Neuron (in vitro differentiated cells): Measurements from ENCODE around the gene TMEM115.

Source experiments
- H2AFZ ChIP-seq: one replicate; pipeline ENCODE4 v1.6.1; 2013; ENCODE audit warnings: low read depth, mild to moderate bottlenecking, inconsistent platforms, low read length, moderate library complexity
- H3K27me3 ChIP-seq: one replicate; pipeline ENCODE4 v1.6.1; 2013; ENCODE audit warnings: low read length; ENCODE audit not compliant: insufficient read depth
- H3K36me3 ChIP-seq: one replicate; pipeline ENCODE4 v1.6.1; 2013; ENCODE audit warnings: low read length; ENCODE audit not compliant: insufficient read depth
- H3K4me1 ChIP-seq: one replicate; pipeline ENCODE4 v1.6.1; 2013; ENCODE audit warnings: low read length; ENCODE audit not compliant: insufficient read depth
- H3K4me3 ChIP-seq: 2 replicates; pipeline ENCODE4 v1.5.1; 2013; ENCODE audit warnings: mild to moderate bottlenecking, low read length, moderate library complexity
- H3K9me3 ChIP-seq: one replicate; pipeline ENCODE4 v1.6.1; 2013; ENCODE audit warnings: low read length

TMEM115 gene

GRCh38 chr3:50355829-50356552, 3.3 kb downstream of the TMEM115 start:
- H3K4me3 ChIP-seq: peak overlapping the region; percentile 80
- no peaks in the 10 kb centered on the region for H3K27me3 ChIP-seq
- H3K36me3 ChIP-seq: peaks cover 40% of the 10 kb centered on the region

DNA sequence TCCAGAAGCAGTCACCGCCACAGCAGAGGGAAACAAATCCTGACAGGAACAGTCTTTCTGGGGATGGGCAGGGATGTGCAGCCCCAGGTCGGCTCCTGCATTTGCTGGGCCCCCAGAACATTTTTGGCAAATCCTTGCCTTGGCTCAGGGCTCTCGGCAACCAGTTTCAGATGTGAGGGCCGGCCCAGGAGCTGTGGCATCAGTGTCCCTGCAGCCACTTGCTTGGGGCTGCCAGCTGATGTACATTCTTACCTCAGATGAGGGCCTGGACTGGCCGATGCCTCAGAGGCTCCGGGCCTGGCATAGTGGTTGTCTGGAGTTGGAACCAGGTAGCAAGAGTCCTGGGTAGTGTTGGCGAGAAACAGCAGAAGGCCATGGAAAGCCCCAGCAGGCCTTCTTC, 4.5 kb downstream of the TMEM115 start:
- Histone ChIP-seq H2AFZ (no peak overlapping the region), H3K36me3 (peaks cover 40% of the 10 kb centered on the region), H3K27me3 (no peaks in the 10 kb centered on the region), H3K4me3 (no peak overlapping the region), H3K4me1 (peaks cover 44% of the 10 kb centered on the region), H3K9me3 (no peaks in the 10 kb centered on the region)

More at GRCh38 chr3:50355829-50356552, 3.3 kb downstream of the TMEM115 start:
- Histone ChIP-seq H2AFZ (no peak overlapping the region), H3K9me3 (no peaks in the 10 kb centered on the region), H3K4me1 (peaks cover 38% of the 10 kb centered on the region)

DNA sequence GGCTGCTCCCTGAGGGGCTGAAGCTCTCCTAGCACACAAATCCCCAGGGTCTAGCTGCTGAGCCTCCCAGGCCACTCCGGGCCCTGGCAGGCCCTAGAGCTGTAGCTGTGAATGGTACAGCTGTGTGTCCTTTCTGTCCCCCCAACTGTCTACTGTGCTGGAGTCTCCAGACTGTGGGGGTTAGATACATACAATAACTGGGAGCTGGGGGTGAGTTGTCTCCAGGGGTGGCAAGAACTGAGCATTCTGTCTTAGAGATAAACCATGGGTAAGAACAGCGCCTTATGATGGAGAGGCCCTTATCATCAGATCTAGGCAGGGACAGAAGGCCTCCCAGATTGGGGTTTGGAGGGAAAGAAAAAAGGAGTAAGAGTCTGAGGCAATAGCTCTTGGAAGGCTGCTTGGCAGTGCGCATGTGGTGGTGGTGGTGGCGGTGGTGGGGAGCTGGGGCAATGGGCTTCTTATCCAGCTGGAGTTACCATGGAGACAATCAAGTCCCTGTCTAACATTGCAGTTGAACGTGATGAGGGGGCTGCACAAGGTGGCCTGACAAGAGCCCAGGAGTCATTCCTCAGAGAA, 5.0 kb downstream of the TMEM115 start:
- H3K36me3 ChIP-seq: peaks cover 40% of the 10 kb centered on the region
- no peak overlapping the region for H3K4me3 ChIP-seq
- H3K27me3 ChIP-seq: no peaks in the 10 kb centered on the region
- H3K9me3 ChIP-seq: no peaks in the 10 kb centered on the region
- no peak overlapping the region for H2AFZ ChIP-seq
- H3K4me1 ChIP-seq: peaks cover 47% of the 10 kb centered on the region

DNA sequence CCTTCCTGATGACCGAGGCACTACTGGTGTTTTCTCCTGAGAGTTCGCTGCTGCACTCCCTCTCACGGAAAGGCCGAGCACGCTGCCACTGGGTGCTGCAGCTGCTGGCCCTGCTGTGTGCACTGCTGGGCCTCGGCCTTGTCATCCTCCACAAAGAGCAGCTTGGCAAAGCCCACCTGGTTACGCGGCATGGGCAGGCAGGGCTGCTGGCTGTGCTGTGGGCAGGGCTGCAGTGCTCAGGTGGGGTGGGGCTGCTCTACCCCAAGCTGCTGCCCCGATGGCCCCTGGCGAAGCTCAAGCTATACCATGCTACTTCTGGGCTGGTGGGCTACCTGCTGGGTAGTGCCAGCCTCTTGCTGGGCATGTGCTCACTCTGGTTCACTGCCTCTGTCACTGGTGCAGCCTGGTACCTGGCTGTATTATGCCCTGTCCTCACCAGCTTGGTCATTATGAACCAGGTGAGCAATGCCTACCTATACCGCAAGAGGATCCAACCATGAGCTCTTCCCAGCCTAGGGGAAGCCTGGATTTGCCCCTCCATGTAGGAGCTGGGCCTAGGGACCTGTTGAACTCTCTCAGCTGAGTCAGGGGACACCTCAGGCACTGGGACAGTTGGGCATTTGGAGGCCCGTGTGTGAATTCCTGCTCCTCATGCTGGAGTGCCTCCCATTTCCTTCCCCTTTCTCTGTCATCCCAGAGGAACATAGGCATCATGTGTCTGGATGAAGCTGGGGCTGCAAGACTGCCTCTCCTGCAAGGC, 5.9 kb downstream of the TMEM115 start:
- no peaks in the 10 kb centered on the region for H3K27me3 ChIP-seq
- no peaks in the 10 kb centered on the region for H3K9me3 ChIP-seq
- H3K4me3 ChIP-seq: no peak overlapping the region
- peaks cover 43% of the 10 kb centered on the region for H3K36me3 ChIP-seq
- H3K4me1 ChIP-seq: peaks cover 45% of the 10 kb centered on the region
- no peak overlapping the region for H2AFZ ChIP-seq

- Histone ChIP-seq H3K36me3 (peaks cover 40% of the 10 kb centered on the region), H3K9me3 (no peaks in the 10 kb centered on the region), H3K4me1 (peaks cover 39% of the 10 kb centered on the region), H3K4me3 (no peak overlapping the region), H2AFZ (no peak overlapping the region), H3K27me3 (no peaks in the 10 kb centered on the region)
Observed at GRCh38 chr3:50352781-50353180, 6.5 kb downstream of the TMEM115 start.

- H3K9me3 ChIP-seq: no peaks in the 10 kb centered on the region
- H2AFZ ChIP-seq: no peak overlapping the region
- H3K4me1 ChIP-seq: peaks cover 27% of the 10 kb centered on the region
- no peaks in the 10 kb centered on the region for H3K27me3 ChIP-seq
- peak overlapping the region; percentile 69 for H3K4me3 ChIP-seq
- H3K36me3 ChIP-seq: peaks cover 39% of the 10 kb centered on the region
Observed at GRCh38 chr3:50351323-50351697, 8.0 kb downstream of the TMEM115 start.

DNA sequence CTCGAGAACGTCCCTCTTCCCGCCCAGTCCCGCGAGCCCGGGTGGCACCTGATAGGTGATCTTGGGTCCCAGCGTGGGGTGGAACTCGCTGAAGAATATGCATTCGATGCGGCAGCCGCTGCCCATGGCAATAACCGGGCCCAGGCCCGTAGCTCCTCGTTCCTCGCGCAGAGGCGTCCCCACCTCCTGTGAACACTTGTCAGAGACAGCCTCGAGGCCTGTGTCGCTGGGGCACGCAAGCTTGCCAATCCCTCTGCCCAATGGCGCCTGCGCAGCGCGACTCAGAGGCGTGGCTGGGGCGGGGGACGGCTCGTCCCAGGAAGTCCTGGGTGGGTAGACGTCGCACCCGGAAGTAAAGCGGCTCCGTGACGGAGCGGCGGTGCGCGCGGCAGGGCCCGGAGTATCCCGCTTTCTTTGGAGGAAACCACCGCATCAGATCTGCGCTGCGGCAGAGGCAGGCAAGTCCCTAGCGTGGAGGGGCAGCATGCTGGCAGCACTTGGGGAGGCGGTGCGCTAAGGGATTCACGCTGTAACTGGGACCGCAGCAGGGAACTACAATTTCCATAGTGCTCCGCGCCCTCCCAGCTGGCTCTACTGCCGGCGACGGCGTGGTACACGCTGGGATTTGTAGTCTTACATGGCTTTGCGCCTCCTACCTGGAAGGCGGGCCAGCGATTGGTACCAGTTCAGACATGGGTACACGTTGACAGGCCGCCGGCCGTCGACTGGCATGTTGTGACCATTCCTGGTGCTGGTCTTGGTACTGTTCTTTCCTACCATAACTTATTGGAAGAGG, 8.6 kb downstream of the TMEM115 start, which contains the start of the genes CYB561D2 and NPRL2:
TSS of gene CYB561D2 (plus strand) at position 336 of the 796 bp plus-strand sequence. CDS start 572 bp downstream, outside the sequence.
TSS of gene NPRL2 (minus strand) at position 249 of the 796 bp plus-strand sequence. CDS start at position 126, 123 bp downstream.
- Histone ChIP-seq H3K4me3 (peak within 1 kb of the TSS; percentile 69), H3K27me3 (no peaks in the 10 kb centered on the region), H3K9me3 (no peaks in the 10 kb centered on the region), H2AFZ (peak within 1 kb of the TSS; percentile 18), H3K36me3 (peaks cover 35% of the 10 kb centered on the region), H3K4me1 (peaks cover 21% of the 10 kb centered on the region)

DNA sequence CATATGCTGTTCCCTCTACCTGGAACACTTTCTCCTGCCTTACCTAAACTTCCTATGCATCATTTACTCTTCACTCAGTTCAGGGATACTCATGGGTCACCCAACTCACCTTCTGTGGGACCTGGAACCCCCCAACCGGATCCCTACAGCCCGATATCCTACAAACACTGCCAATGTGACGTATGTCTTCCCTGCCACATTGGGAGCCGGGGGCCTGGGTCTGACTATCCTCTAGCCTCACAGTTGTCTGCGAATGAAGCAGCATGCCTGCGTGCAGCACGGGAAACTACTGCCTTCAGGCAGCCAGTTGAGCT, 9.2 kb downstream of the TMEM115 start:
- Histone ChIP-seq H2AFZ (peak overlapping the region; percentile 18), H3K27me3 (peaks cover 2% of the 10 kb centered on the region), H3K4me3 (peak overlapping the region; percentile 69), H3K36me3 (peaks cover 29% of the 10 kb centered on the region), H3K4me1 (peaks cover 20% of the 10 kb centered on the region), H3K9me3 (no peaks in the 10 kb centered on the region)

DNA sequence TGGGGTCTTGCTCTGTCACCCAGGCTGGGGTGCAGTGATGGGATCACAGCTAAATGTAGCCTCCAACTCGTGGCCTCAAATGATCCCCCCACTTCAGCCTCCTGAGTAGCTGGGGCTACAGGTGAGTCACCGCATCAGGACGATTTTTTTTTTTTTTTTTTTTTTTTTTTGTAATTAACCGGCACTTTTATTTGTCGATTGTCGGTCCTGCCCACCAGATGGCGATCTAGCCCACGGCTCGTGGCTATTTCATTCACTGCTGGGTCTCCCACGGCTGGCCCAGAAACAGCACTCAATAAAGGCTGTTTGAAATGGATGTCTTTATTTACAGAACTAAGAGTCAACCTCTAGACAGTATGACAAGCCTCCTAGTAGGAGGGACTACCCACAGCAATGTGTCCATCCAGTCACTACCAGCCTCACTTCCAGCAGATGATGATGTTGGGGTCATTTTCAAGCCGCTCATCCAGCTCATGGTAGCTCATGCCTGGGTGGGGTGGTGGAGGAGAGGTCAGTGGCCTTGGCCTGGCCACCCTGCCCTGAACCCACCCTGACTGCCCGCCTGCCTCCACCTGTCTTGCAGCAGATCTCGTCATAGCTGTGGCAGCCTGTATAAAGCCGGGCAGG, 12.0 kb downstream of the TMEM115 start:
- Histone ChIP-seq H3K9me3 (peaks cover 5% of the 10 kb centered on the region), H3K4me1 (peaks cover 20% of the 10 kb centered on the region), H2AFZ (no peak overlapping the region), H3K27me3 (peaks cover 26% of the 10 kb centered on the region), H3K4me3 (no peak overlapping the region), H3K36me3 (peaks cover 10% of the 10 kb centered on the region)

DNA sequence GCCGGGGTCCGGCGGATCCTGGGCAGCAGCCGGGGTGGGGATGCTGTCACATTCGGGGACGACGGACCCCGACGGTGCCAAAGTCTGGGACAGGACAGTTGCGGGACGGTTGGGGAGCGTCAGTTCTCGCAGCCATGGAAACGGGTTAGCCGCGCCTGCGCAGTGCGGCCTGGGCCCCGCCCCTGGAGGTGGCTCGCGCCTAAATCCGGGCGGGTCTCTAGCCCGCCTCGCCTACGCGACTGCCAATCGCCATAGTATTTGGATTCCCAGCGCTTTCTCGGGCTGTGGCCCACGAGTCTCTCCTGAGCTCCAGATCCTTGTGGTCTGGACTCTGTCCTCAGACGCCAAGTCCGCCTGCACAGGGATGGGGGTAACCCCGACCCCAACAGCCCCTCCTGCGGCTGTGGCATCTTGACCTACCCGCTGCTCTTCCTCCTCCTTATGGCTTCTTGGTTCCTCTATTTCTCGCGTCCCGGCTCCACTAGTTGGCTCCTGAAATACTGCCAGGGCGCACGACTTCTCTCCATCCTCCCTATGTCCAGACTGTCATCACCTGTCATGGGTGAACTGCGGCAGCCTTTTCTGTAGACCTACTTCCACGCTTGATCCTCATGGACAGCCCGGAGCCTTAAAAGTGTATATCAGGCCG, 13.6 kb downstream of the TMEM115 start, which contains the start of gene ZMYND10:
TSS of gene ZMYND10 (minus strand) at position 147 of the 649 bp plus-strand sequence. CDS start 153 bp downstream, outside the sequence.
- Histone ChIP-seq H3K27me3 (peaks cover 41% of the 10 kb centered on the region), H3K9me3 (peaks cover 5% of the 10 kb centered on the region), H3K4me3 (peak within 1 kb of the TSS; percentile 10), H2AFZ (no peak within 1 kb of the TSS), H3K4me1 (peaks cover 12% of the 10 kb centered on the region), H3K36me3 (peaks cover 10% of the 10 kb centered on the region)

DNA sequence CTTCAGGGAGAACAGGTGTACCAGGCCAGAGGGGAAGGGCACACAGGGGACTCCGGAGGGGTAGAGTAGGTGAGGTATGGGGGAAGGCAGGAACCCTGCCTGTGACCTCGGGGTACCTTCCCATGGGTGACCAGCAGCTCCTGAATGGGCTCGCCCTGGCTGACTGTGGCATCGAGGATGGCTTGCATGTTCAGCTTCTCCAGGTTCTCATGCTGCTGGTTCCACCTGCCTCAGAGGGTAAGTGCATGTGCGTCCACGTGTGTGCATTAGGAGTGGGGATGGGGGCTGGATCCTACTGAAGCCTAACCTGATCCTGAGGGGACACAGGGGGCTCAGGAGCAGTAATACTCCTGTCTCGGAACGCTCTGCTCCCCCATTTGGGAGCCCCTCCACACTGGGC, 14.3 kb downstream of the TMEM115 start:
- peaks cover 10% of the 10 kb centered on the region for H3K36me3 ChIP-seq
- H2AFZ ChIP-seq: no peak overlapping the region
- H3K4me3 ChIP-seq: no peak overlapping the region
- peaks cover 7% of the 10 kb centered on the region for H3K4me1 ChIP-seq
- peaks cover 48% of the 10 kb centered on the region for H3K27me3 ChIP-seq
- peaks cover 5% of the 10 kb centered on the region for H3K9me3 ChIP-seq
